Retinal pigment epithelial cell (primary cell): ENCODE results near the gene FAM107B.

Experiments
- DNase-seq: peaks from one replicate; pipeline ENCODE4 v3.0.0-alpha.2; 2010; ENCODE audit warnings: low read depth
- H3K4me3 ChIP-seq: 2 replicates; pipeline ENCODE4 v1.5.1; 2011; ENCODE audit warnings: mild to moderate bottlenecking, low read length, control low read depth, moderate library complexity
- CTCF ChIP-seq: conservative IDR thresholded peaks from 2 replicates; pipeline ENCODE4 v1.5.1; 2011; ENCODE audit warnings: low read depth, low read length, control low read depth, inconsistent platforms

FAM107B gene

DNA sequence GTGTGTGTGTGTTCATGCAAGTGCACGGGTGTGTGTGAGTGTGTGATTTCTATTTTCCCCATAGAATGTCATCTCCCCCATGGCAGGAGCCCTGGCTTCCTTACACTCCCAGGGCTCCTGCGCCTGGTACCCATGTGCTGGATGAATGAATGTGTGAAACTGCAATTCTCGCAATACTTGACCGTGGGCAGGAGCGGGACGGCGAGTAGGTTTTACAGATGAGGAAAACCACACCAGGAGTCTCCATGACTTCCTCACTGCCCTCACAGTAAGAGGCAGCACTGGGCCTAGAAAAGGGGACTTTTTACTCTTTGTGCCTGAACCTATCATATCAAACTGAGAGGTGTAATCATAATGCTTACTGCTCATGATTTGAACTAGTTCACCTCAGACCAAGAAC lies 276.4 kb downstream of the FAM107B start:
- no peak overlapping the region for H3K4me3 ChIP-seq

DNA sequence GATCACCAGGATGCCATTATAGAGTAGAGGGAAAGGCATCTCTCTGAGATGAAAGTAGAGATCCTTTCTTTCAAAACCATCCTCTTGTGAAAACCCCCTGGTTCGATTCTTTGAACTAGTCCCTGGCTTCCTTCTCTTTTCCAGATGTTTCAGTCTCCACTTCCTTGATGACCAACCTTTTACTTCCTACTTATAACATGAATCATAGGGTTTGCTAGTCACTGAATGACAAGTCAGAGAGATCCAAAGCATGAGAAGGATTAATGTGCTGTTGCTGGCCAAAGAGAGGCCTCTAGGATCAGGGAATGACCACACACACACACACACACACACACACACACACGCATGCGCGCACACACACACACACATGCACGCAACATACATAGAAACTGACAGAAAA lies 282.9 kb downstream of the FAM107B start:
- DNase-seq: no peak
- TF ChIP-seq CTCF: no peak
- no peak overlapping the region for H3K4me3 ChIP-seq

More for the DNA sequence above, 276.4 kb downstream of the FAM107B start:
- no peak for DNase-seq
- TF ChIP-seq CTCF: no peak

DNA sequence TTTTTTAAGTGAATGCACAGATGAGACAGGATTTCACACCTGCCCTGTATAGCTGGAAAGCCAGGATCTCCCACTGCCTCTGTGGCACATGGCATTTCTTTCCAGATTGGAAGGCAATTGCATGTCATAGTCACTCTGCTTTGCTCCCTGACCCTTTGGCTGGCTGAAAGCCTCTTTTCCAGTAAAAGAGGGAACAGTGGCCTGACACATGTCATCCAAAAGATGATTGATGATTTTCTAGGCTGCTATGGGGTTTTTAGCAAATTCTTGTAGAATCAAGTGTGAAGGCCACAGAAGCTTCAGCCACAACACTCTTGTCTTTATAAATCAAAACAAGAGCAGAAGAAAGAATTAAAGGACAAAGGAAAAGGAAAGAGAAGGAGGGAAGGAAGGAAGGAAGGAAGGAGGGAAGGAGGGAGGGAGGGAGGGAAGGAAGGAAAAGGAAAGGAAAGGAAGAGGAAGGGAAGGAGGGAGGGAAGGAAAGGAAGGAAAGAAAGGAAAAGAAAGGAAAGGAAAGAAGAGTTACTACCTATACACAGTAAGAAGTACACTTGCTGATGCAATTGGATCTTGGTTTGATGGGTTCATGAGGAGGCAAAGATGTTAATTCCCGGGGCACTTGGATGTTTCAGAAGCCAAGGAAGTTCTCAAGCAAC lies 285.0 kb downstream of the FAM107B start:
- no peak overlapping the region for H3K4me3 ChIP-seq
- no peak for TF ChIP-seq CTCF

GRCh38 chr10:14487488-14487883 lies 287.2 kb downstream of the FAM107B start:
- TF ChIP-seq CTCF: no peak

More for the DNA sequence above, 285.0 kb downstream of the FAM107B start:
- no peak for DNase-seq

GRCh38 chr10:14486777-14487487 lies 287.8 kb downstream of the FAM107B start:
- DNase-seq: no peak
- H3K4me3 ChIP-seq: no peak overlapping the region
- TF ChIP-seq CTCF: no peak

More at GRCh38 chr10:14487488-14487883, 287.2 kb downstream of the FAM107B start:
- no peak overlapping the region for H3K4me3 ChIP-seq
- peak; percentile 61 for DNase-seq

DNA sequence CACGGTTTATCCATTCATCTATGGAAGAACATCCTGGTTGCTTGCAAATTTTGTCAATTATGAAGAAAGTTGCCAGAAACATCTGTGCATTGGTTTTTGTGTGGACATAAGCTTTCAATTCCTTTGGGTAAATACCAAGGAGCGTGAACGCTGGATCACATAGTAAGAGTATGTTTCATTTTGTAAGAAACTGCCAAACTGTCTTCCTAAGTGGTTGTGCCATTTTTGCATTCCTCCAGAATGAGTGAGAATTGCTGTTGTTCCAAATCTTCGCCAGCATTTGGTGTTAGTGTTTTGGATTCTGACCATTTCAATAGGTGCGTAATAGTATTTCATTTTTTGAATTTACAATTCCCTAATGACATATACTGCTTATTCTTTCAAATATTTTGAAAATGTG lies 288.7 kb downstream of the FAM107B start:
- H3K4me3 ChIP-seq: no peak overlapping the region
- no peak for TF ChIP-seq CTCF
- DNase-seq: no peak

GRCh38 chr10:14483417-14483816 lies 291.3 kb downstream of the FAM107B start:
- DNase-seq: no peak
- no peak overlapping the region for H3K4me3 ChIP-seq
- TF ChIP-seq CTCF: no peak
